GM19467 (cell line): ENCODE results near the gene RPL10.
"Not testable (repeated sequence)": the region's sequence is repeated elsewhere in the genome, so short reads cannot be mapped to it uniquely, and the experiment has no call there.

ENCODE experiments used
- ATAC-seq: cut with Tn5 transposase; IDR thresholded peaks from one replicate; pipeline ENCODE4 v1.9.1; 2021; ENCODE audit warnings: mild to moderate bottlenecking, moderate library complexity; ENCODE audit not compliant: unreplicated experiment

Gene RPL10

GRCh38 chrX:154399527-154400368, 1.6 kb downstream of the RPL10 start:
- no peak for ATAC-seq

- ATAC-seq = not testable (repeated sequence)
These were observed 2.2 kb downstream of the RPL10 start for GRCh38 chrX:154400369-154400817.

GRCh38 chrX:154401045-154401799, 3.0 kb downstream of the RPL10 start:
- ATAC-seq = no peak

- ATAC-seq = no peak
These were observed 3.9 kb downstream of the RPL10 start for GRCh38 chrX:154401918-154402621.

GRCh38 chrX:154402622-154403127, 4.5 kb downstream of the RPL10 start:
- no peak for ATAC-seq

GRCh38 chrX:154403192-154403591, 5.0 kb downstream of the RPL10 start:
- no peak for ATAC-seq

- no peak for ATAC-seq
These were observed 5.7 kb downstream of the RPL10 start for GRCh38 chrX:154403858-154404257.

- ATAC-seq = no peak
These were observed 6.5 kb downstream of the RPL10 start for GRCh38 chrX:154404625-154405192.

- no peak for ATAC-seq
These were observed 10.6 kb downstream of the RPL10 start for GRCh38 chrX:154408659-154409221.

GRCh38 chrX:154409222-154409871, 11.2 kb downstream of the RPL10 start, which contains the start of gene DNASE1L1:
Gene DNASE1L1, minus strand, starts transcription at chrX:154409254. Its CDS starts 3,686 bp downstream, at chrX:154405568.
- no peak for ATAC-seq

- ATAC-seq = no peak
These were observed 13.8 kb downstream of the RPL10 start for GRCh38 chrX:154411981-154412340.

GRCh38 chrX:154412468-154412867, 14.3 kb downstream of the RPL10 start:
- ATAC-seq = no peak

GRCh38 chrX:154413142-154413541, 15.0 kb downstream of the RPL10 start:
- no peak for ATAC-seq

GRCh38 chrX:154417157-154417556, 19.0 kb downstream of the RPL10 start:
- ATAC-seq = no peak

- ATAC-seq = no peak
These were observed 21.0 kb downstream of the RPL10 start for GRCh38 chrX:154419189-154419588.

- ATAC-seq = no peak
These were observed 21.7 kb downstream of the RPL10 start for GRCh38 chrX:154419688-154420401.

GRCh38 chrX:154420402-154420756, 22.2 kb downstream of the RPL10 start:
- ATAC-seq = no peak

GRCh38 chrX:154426916-154427770, 29.0 kb downstream of the RPL10 start:
- ATAC-seq = no peak
